ENCODE data around the gene ARAP1. TPM values are rescaled to one million over a fixed set of nuclear protein-coding genes. Genes with fewer than 3 reads are reported as not detected.

The ARAP1 gene
- total and polyA plus RNA-seq, 2 of the 8 experiments (the other 6 are each of a cell fraction or from before 2014, with no cell fraction given), result 25.7 to 61.6 TPM

- Histone ChIP-seq H4K5ac (ENCODE audit: insufficient read length, low read depth, low read length) (no peak overlapping the region), H3K36me3 (ENCODE audit: control insufficient read depth in 2 of 4, insufficient read depth in 4 of 4, low read length in 3 of 4) (peaks cover 0 to 3% (median 1%) of the 10 kb centered on the region in 4 experiments; a peak in 3 of 8 replicates), H2AFZ (ENCODE audit: low read length) (no peak overlapping the region), H2AK5ac (ENCODE audit: low read depth, low read length) (no peak overlapping the region), H3K23ac (ENCODE audit: insufficient read length) (no peak overlapping the region), H4K91ac (replicated peaks; ENCODE audit: insufficient read length, low read length) (no peak overlapping the region), H2BK20ac (ENCODE audit: low read length) (no peak overlapping the region), H3K27ac (ENCODE audit: low read depth, low read length) (no peak overlapping the region), H3K18ac (ENCODE audit: extremely low read depth, low read length) (no peak overlapping the region), H3K27me3 (replicated peaks in 1 of 4; ENCODE audit: control insufficient read depth in 3 of 4, extremely low read depth in 1 of 4, insufficient read depth in 3 of 4, low read length in 3 of 4) (no peaks in the 10 kb centered on the region), H3K9me3 (ENCODE audit: insufficient read depth in 2 of 2, low read depth in 1 of 2, low read length in 1 of 2) (no peaks in the 10 kb centered on the region; a peak in 1 of 4 replicates), H3K14ac (ENCODE audit: insufficient read length) (no peak overlapping the region), H3K79me1 (ENCODE audit: low read depth, low read length) (peaks cover 5% of the 10 kb centered on the region; the same call in 1 of the 2 replicates), H2BK120ac (replicated peaks; ENCODE audit: low read depth, low read length) (no peak overlapping the region), H4K8ac (ENCODE audit: extremely low read depth, insufficient read depth, low read length) (no peak overlapping the region), H3K23me2 (ENCODE audit: low read depth, low read length) (no peaks in the 10 kb centered on the region), H3K9ac (replicated peaks in 1 of 4; ENCODE audit: extremely low read depth in 1 of 4, low read depth in 3 of 4, low read length in 3 of 4) (no peak overlapping the region), H3K4me1 (replicated peaks in 1 of 4; ENCODE audit: control insufficient read depth in 3 of 4, insufficient read depth in 4 of 4, low read length in 3 of 4) (peaks cover 0 to 2% (median 1%) of the 10 kb centered on the region in 4 experiments; a peak in 3 of 7 replicates), H2BK5ac (ENCODE audit: low read depth, low read length) (no peak overlapping the region), H3K4ac (replicated peaks; ENCODE audit: insufficient read length, low read depth, low read length) (no peak overlapping the region), H3K4me2 (ENCODE audit: insufficient read depth in 1 of 2, low read depth in 2 of 2, low read length in 2 of 2) (no peak overlapping the region), H4K20me1 (replicated peaks in 1 of 2; ENCODE audit: control insufficient read depth in 1 of 2, insufficient read depth in 2 of 2, low read length in 2 of 2) (peaks cover 8 to 16% of the 10 kb centered on the region in 2 experiments), H2BK15ac (ENCODE audit: low read length) (no peak overlapping the region), H3K4me3 (ENCODE audit: extremely low read depth in 1 of 4, insufficient read depth in 2 of 4, low read depth in 3 of 4, low read length in 4 of 4) (no peak overlapping the region), H3K56ac (replicated peaks; ENCODE audit: insufficient read length, low read depth, low read length) (no peak overlapping the region), H3K79me2 (ENCODE audit: control insufficient read depth in 1 of 2, insufficient read depth in 2 of 2, low read length in 2 of 2) (peaks cover 0 to 11% of the 10 kb centered on the region in 2 experiments; a peak in 2 of 4 replicates), H2BK12ac (ENCODE audit: low read depth, low read length) (no peak overlapping the region)
- WGBS, 2 experiments (ENCODE audit: extremely low coverage in 1 of 2, insufficient coverage in 1 of 2, insufficient read length in 1 of 2, insufficient replicate concordance in 2 of 2, low coverage in 1 of 2, low lambda C conversion rate in 2 of 2, missing lambda C conversion rate in 1 of 2), result 95% methylated on average over 2 of the region's 2 CpGs; no CpG with 5 or more reads in 1 of the 2 experiments
- no peak for DNase-seq (ENCODE audit: low read depth in 1 of 2, low spot score in 2 of 2)
- CTCF ChIA-PET (ENCODE audit: partially characterized antibody), result interaction anchor here (0.6 to 3.0 kb wide), 6 partner anchors 10 to 505 kb away, joined by 3 to 22 read pairs (median 4); partner anchors contain the start of gene STARD10
- no peak for FAIRE-seq
- POLR2A ChIA-PET (ENCODE audit: partially characterized antibody), result no interaction called here
- TF ChIP-seq RBBP5 (IDR thresholded peaks at IDR 0.05; ENCODE audit: borderline replicate concordance, low read depth, low read length) (no peak), SP2 (IDR thresholded peaks at IDR 0.05; ENCODE audit: low read length) (no peak), NANOG (IDR thresholded peaks at IDR 0.05; ENCODE audit: insufficient read depth, low read depth, low read length, poor library complexity, severe bottlenecking) (no peak), CHD1 (IDR thresholded peaks at IDR 0.05; ENCODE audit: low read depth, low read length) (no peak), ATF2 (IDR thresholded peaks at IDR 0.05; ENCODE audit: low read length) (no peak), TCF12 (IDR thresholded peaks at IDR 0.05; ENCODE audit: low read depth, low read length) (no peak), YY1 (IDR thresholded peaks at IDR 0.05; ENCODE audit: low read depth, low read length) (no peak), USF2 (IDR thresholded peaks at IDR 0.05; ENCODE audit: low read length) (no peak), GTF2F1 (IDR thresholded peaks at IDR 0.05; ENCODE audit: borderline replicate concordance, low read depth, low read length) (no peak), ASH2L (IDR thresholded peaks at IDR 0.05; ENCODE audit: low read length) (no peak), CREB1 (IDR thresholded peaks at IDR 0.05) (no peak)
These were observed 21.5 kb downstream of the ARAP1 start for GRCh38 chr11:72730737-72731136.

All from H1 (cell line).